ENCODE results near the gene ST3GAL3.

Gene ST3GAL3

GRCh38 chr1:43925846-43926245, 218.5 kb downstream of the ST3GAL3 start:
- DNase-seq = no peak

- no peak for DNase-seq
Measured at GRCh38 chr1:43930168-43930948, 223.0 kb downstream of the ST3GAL3 start.

- DNase-seq = no peak
Measured at GRCh38 chr1:43930949-43931275, 223.6 kb downstream of the ST3GAL3 start.

GRCh38 chr1:43931711-43932660, 224.7 kb downstream of the ST3GAL3 start:
- DNase-seq = no peak

GRCh38 chr1:43932786-43933385, 225.6 kb downstream of the ST3GAL3 start:
- DNase-seq = no peak

- DNase-seq = no peak
Measured at GRCh38 chr1:43933386-43934100, 226.2 kb downstream of the ST3GAL3 start, which contains the start of gene ARTN. TSS of gene ARTN (plus strand) at chr1:43933801. CDS start at chr1:43935657, 1,856 bp downstream.

GRCh38 chr1:43934101-43934985, 227.0 kb downstream of the ST3GAL3 start:
- DNase-seq = peak; percentile 41

- DNase-seq = no peak
Measured at GRCh38 chr1:43934986-43935324, 227.6 kb downstream of the ST3GAL3 start.

GRCh38 chr1:43935711-43936427, 228.5 kb downstream of the ST3GAL3 start:
- DNase-seq = no peak

GRCh38 chr1:43936431-43937151, 229.3 kb downstream of the ST3GAL3 start:
- no peak for DNase-seq

GRCh38 chr1:43937179-43937865, 230.0 kb downstream of the ST3GAL3 start:
- no peak for DNase-seq

- DNase-seq = no peak
Measured at GRCh38 chr1:43938383-43938782, 231.0 kb downstream of the ST3GAL3 start.

- DNase-seq = no peak
Measured at GRCh38 chr1:43938892-43939587, 231.7 kb downstream of the ST3GAL3 start.

- no peak for DNase-seq
Measured at GRCh38 chr1:43942411-43942810, 235.1 kb downstream of the ST3GAL3 start.

GRCh38 chr1:43944860-43945259, 237.5 kb downstream of the ST3GAL3 start:
- no peak for DNase-seq

GRCh38 chr1:43945674-43946235, 238.4 kb downstream of the ST3GAL3 start:
- no peak for DNase-seq

- DNase-seq = peak; percentile 92
Measured at GRCh38 chr1:43946236-43947060, 239.1 kb downstream of the ST3GAL3 start, which contains the start of gene IPO13. TSS of gene IPO13 (plus strand) at chr1:43946950. CDS start at chr1:43947601, 651 bp downstream.
